Endothelial cell of umbilical vein (primary cell): ENCODE results near the gene CLINT1. TPM values are rescaled to one million over a fixed set of nuclear protein-coding genes. Genes with fewer than 3 reads are reported as not detected.

Experiments
- BruUV-seq: library from RNA; stranded (reverse); fragments of 400-500 nt; replicated peaks from 2 replicates; lab custom pipeline; 2021; lab: Mats Ljungman, UMichigan
- CTCF ChIA-PET: fragments of 300-600, 350-600 bp; sonication (Branson Sonifier 250); formaldehyde crosslinking; loops from one replicate; lab custom pipeline; 2021; ENCODE audit warnings: antibody characterized with exemption, inconsistent platforms; lab: Charles Lee
- POLR2A ChIA-PET: fragments of 300-600, 350-600 bp; sonication (Branson Sonifier 250); formaldehyde crosslinking; loops from one replicate; lab custom pipeline; 2021; ENCODE audit warnings: antibody characterized with exemption, inconsistent platforms; lab: Charles Lee
- DNase-seq: peaks from one replicate; pipeline ENCODE4 v3.0.0-alpha.2; 2011; ENCODE audit warnings: low read depth, low spot score
- FAIRE-seq: peaks from 2 replicates; lab custom pipeline; 2011; peaks lifted over from hg19 to GRCh38; lab: Jason Lieb, UNC
- H2AFZ ChIP-seq: 2 replicates; pipeline ENCODE4 v1.6.0; 2012; ENCODE audit warnings: low read depth, low read length, control low read depth, inconsistent platforms
- H3K27ac ChIP-seq: 2 replicates; pipeline ENCODE4 v1.5.1; 2011; ENCODE audit warnings: low read depth, mild to moderate bottlenecking, control low read depth, low read length, moderate library complexity; ENCODE audit not compliant: insufficient read depth
- H3K27me3 ChIP-seq, 2 experiments: 2 replicates each; pipeline versions ENCODE4 v1.6.0 to v1.6.1; 2011; ENCODE audit warnings: low read length in 2 of 2, mixed read lengths in 1 of 2; ENCODE audit not compliant: control insufficient read depth in 2 of 2, insufficient read depth in 2 of 2
- H3K36me3 ChIP-seq, 2 experiments: 2 replicates in 1 of 2; 3 replicates in 1 of 2; pipeline ENCODE4 v1.5.1; 2011; ENCODE audit warnings: low read length in 2 of 2, mild to moderate bottlenecking in 1 of 2, moderate library complexity in 1 of 2; ENCODE audit not compliant: control insufficient read depth in 2 of 2, insufficient read depth in 2 of 2; ENCODE audit errors: extremely low read depth in 1 of 2
- H3K4me1 ChIP-seq: 3 replicates; pipeline ENCODE4 v1.5.1; 2011; ENCODE audit warnings: mild to moderate bottlenecking, low read length; ENCODE audit not compliant: control insufficient read depth, insufficient read depth; ENCODE audit errors: extremely low read depth
- H3K4me2 ChIP-seq: 2 replicates; pipeline ENCODE4 v1.6.1; 2011; ENCODE audit warnings: low read length, control low read depth, mixed read lengths; ENCODE audit not compliant: insufficient read depth
- H3K4me3 ChIP-seq, 3 experiments: fragments of 200-600 bp in 1 of 3; sonication (generic), shearing (Covaris generic) in 1 of 3; replicated peaks in 1 of 3; 2 replicates each; pipeline ENCODE4 v1.5.1; 2011 to 2016; ENCODE audit warnings: control low read depth in 3 of 3, low read length in 3 of 3, mild to moderate bottlenecking in 2 of 3, inconsistent platforms in 1 of 3, low read depth in 1 of 3, moderate library complexity in 1 of 3; ENCODE audit not compliant: insufficient read depth in 1 of 3
- H3K79me2 ChIP-seq: 2 replicates; pipeline ENCODE4 v1.6.0; 2012; ENCODE audit warnings: low read length, inconsistent platforms; ENCODE audit not compliant: control insufficient read depth, insufficient read depth
- H3K9ac ChIP-seq: replicated peaks from 2 replicates; pipeline ENCODE3; 2011; ENCODE audit warnings: low read length, control low read depth; ENCODE audit not compliant: insufficient read depth; ENCODE audit errors: extremely low read depth
- H3K9me1 ChIP-seq: replicated peaks from 3 replicates; pipeline ENCODE4 v1.6.0; 2011; ENCODE audit warnings: mild to moderate bottlenecking, low read length; ENCODE audit not compliant: control insufficient read depth, insufficient read depth; ENCODE audit errors: extremely low read depth
- H3K9me3 ChIP-seq: replicated peaks from 2 replicates; pipeline ENCODE4 v1.5.1; 2012; ENCODE audit warnings: low read length, inconsistent platforms; ENCODE audit not compliant: control insufficient read depth, insufficient read depth
- H4K20me1 ChIP-seq: replicated peaks from 2 replicates; pipeline ENCODE3; 2011; ENCODE audit warnings: mild to moderate bottlenecking, low read length; ENCODE audit not compliant: control insufficient read depth, insufficient read depth; ENCODE audit errors: extremely low read depth
- CTCF ChIP-seq, 2 donors: IDR thresholded peaks; 1 replicate in 1 of 2; 2 replicates in 1 of 2; pipeline ENCODE4 v1.5.1; 2011; ENCODE audit warnings: low read length in 2 of 2, mild to moderate bottlenecking in 2 of 2, moderate library complexity in 2 of 2, control low read depth in 1 of 2, inconsistent platforms in 1 of 2, low read depth in 1 of 2; ENCODE audit not compliant: insufficient read depth in 1 of 2; ENCODE audit errors: extremely low read depth in 1 of 2
- FOS ChIP-seq: IDR thresholded peaks from 2 replicates; pipeline ENCODE4 v1.6.1; 2011; ENCODE audit warnings: mild to moderate bottlenecking, low read length, moderate library complexity, borderline replicate concordance; ENCODE audit not compliant: insufficient read depth
- GATA2 ChIP-seq: IDR thresholded peaks from 2 replicates; pipeline ENCODE4 v1.7.0; 2011; ENCODE audit warnings: low read depth, mild to moderate bottlenecking, moderate library complexity, mixed read lengths, low read length; ENCODE audit not compliant: insufficient read length, insufficient read depth
- JUN ChIP-seq: IDR thresholded peaks from 2 replicates; pipeline ENCODE4 v1.6.1; 2011; ENCODE audit warnings: borderline replicate concordance, low read depth; ENCODE audit not compliant: insufficient read length, insufficient read depth
- MAX ChIP-seq: IDR thresholded peaks from 2 replicates; pipeline ENCODE4 v1.6.1; 2011; ENCODE audit not compliant: insufficient read depth, insufficient read length
- MYC ChIP-seq: IDR thresholded peaks from one replicate; pipeline ENCODE4 v1.6.1; 2011; ENCODE audit warnings: mild to moderate bottlenecking, low read depth, low read length
- POLR2A ChIP-seq: IDR thresholded peaks from 2 replicates; pipeline ENCODE4 v1.6.1; 2012; ENCODE audit warnings: low read depth, mild to moderate bottlenecking, control low read depth, low read length
- POLR2AphosphoS5 ChIP-seq: IDR thresholded peaks from 2 replicates; pipeline ENCODE4 v1.6.1; 2012; ENCODE audit warnings: low read depth, mild to moderate bottlenecking, control low read depth, low read length, moderate library complexity; ENCODE audit not compliant: insufficient read depth
- dilution Hi-C: fragments of 300-500 bp; cut with MboI; formaldehyde crosslinking; loops from one replicate; pipeline ENCODE4 v1.15.0; 2019; ENCODE audit warnings: low sequenced_read_pairs; ENCODE audit not compliant: extremely low pct_ligation_motif_present
- intact Hi-C: fragments of 100-400 bp; cut with micrococcal nuclease; formaldehyde crosslinking; loops from one replicate; pipeline ENCODE4 v1.10.0; 2022
- polyA plus RNA-seq, 4 experiments: library from polyadenylated mRNA; depleted of rRNA in 3 of 4; stranded (reverse) in 3 of 4; unstranded in 1 of 4; fragments of >200 nt; gene quantifications; 2 replicates each; pipeline versions ENCODE4 v1.2.1 to v1.2.3, GENCODE V29; 2011 to 2012; ENCODE audit warnings: missing spikeins in 1 of 4
- total RNA-seq: library from RNA; stranded (reverse); gene quantifications from 2 replicates; pipeline ENCODE4 v1.2.3, GENCODE V29; 2021

CLINT1 gene
- total and polyA plus RNA-seq, 2 donors (not counting 3 experiments of a cell fraction or from before 2014, with no cell fraction given) = 76.6 to 158 TPM

- no peaks in the 10 kb centered on the region for H3K27me3 ChIP-seq
- ChIA-PET POLR2A (no interaction called here), CTCF (no interaction called here)
- H3K9me3 ChIP-seq = no peaks in the 10 kb centered on the region
- BruUV-seq = no TSS peak
- TF ChIP-seq POLR2AphosphoS5 = no peak
- TF ChIP-seq CTCF (IDR thresholded peaks at IDR 0.05; ENCODE audit: extremely low read depth in 1 of 2, insufficient read depth in 1 of 2, low read depth in 1 of 2, low read length in 2 of 2) = no peak
- no peak for TF ChIP-seq FOS
- TF ChIP-seq POLR2A = no peak
- TF ChIP-seq MYC = no peak
- TF ChIP-seq MAX = no peak
- TF ChIP-seq JUN = no peak
- no peak for TF ChIP-seq GATA2
- dilution Hi-C loops (no loop called here), intact Hi-C loops (no loop called here)
- FAIRE-seq (no peak), DNase-seq (no peak)
- H3K27ac ChIP-seq = no peak overlapping the region
- H3K4me3 ChIP-seq = no peak overlapping the region
- no peak overlapping the region for H3K9ac ChIP-seq
- H3K9me1 ChIP-seq = no peaks in the 10 kb centered on the region
- H3K79me2 ChIP-seq = no peaks in the 10 kb centered on the region
- no peak overlapping the region for H3K4me2 ChIP-seq
- H3K36me3 ChIP-seq = no peaks in the 10 kb centered on the region
- no peak overlapping the region for H2AFZ ChIP-seq
- H3K4me1 ChIP-seq = no peaks in the 10 kb centered on the region
- H4K20me1 ChIP-seq = no peaks in the 10 kb centered on the region
Measured at GRCh38 chr5:157874861-157875260, 15.9 kb upstream of the CLINT1 start.
